Frontal cortex (tissue), 4 donors: ENCODE measurements around the gene AGAP5. TPM values are rescaled to one million over a fixed set of nuclear protein-coding genes. Genes with fewer than 3 reads are reported as not detected.
"Not testable (repeated sequence)": the region's sequence is repeated elsewhere in the genome, so short reads cannot be mapped to it uniquely, and the experiment has no call there.

Experiments used
- DNase-seq, 2 donors: peaks; one replicate each; pipeline ENCODE4 v3.0.0; 2012; ENCODE audit warnings: low spot score in 2 of 2
- FAIRE-seq: peaks from 2 replicates; lab custom pipeline; 2012; peaks lifted over from hg19 to GRCh38; lab: Jason Lieb, UNC
- total RNA-seq: library from RNA; depleted of rRNA; stranded (reverse); fragments of >200 nt; gene quantifications from one replicate; pipeline ENCODE4 v1.2.3, GENCODE V29; 2014
- donor health status: control.
- donor health status: control.
- donor health status: control.

The AGAP5 gene
- total RNA-seq, 1 donor from 2014 or later: 12.2 TPM

DNA sequence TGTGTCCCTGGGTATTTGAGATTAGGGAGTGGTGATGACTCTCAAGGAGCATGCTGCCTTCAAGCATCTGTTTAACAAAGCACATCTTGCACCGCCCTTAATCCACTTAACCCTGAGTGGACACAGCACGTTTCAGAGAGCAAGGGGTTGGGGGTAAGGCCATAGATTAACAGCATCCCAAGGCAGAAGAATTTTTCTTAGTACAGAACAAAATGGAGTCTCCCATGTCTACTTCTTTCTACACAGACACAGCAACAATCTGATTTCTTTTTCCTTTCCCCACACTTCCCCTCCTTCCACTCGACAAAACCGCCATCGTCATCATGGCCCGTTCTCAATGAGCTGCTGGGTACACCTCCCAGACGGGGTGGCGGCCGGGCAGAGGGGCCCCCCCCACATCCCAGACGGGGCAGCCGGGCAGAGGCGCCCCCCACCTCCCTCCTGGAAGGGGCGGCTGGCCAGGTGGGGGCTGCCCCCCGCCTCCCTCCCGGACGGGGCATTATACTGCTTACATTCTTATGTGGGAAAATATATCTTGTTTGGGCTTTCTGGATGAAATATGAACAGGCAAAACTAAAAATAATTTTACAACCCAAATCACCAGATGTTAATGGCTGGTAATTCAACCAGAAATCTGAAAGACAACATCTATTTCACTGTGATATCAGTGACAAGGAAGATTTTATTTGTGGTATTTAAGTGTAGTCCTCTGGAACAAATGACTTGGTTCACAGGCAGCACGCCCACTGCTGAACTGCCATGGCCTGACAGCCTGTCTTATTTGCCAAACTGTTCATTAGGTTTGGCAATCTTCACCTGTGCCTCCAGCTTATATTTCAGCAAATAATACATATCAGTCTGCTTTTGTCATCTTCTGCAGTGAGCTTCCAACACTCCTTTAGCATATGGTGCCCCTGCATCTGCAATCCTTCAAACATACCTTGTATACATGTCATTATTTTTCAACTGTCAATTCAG lies 17.6 kb upstream of the AGAP5 start:
- DNase-seq, FAIRE-seq: not testable (repeated sequence)

DNA sequence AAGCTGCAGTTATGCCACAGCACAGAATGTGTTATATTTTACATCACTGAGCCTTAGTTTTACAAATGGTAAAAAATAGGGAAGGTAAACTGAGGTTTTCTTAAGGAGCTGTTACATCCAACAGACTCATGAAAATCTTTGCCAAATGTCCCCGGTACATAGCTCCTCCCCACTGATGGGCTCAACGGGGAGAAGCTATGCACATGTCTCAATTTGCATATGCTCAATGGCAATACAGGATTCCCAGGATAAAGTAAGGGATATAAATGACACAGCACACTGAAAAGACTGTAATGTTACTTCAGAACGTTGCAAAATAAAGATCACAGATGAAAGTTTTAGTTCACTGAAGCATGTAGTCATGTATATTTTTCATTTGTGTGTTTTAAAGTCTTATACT lies 16.6 kb upstream of the AGAP5 start:
- not testable (repeated sequence) for DNase-seq, FAIRE-seq

DNA sequence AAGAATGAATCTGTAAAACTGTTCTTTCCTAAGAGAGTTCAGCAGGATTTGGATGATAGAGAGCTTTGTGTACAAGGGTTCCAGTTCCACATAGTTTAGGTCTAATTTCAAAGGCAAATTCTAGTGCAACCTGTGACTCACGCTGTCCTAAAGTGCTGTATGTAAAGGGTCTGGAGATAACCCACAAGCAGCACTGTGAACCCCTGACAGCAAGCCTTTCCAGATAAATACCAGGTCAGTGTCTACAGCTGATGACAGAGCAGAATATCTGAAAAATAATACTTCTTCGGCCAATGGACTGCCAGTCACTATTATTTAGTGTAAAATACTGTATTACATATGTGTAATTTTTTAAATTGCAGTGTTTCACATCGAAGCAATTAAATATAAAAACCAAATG lies 16.0 kb upstream of the AGAP5 start:
- FAIRE-seq, DNase-seq: not testable (repeated sequence)

DNA sequence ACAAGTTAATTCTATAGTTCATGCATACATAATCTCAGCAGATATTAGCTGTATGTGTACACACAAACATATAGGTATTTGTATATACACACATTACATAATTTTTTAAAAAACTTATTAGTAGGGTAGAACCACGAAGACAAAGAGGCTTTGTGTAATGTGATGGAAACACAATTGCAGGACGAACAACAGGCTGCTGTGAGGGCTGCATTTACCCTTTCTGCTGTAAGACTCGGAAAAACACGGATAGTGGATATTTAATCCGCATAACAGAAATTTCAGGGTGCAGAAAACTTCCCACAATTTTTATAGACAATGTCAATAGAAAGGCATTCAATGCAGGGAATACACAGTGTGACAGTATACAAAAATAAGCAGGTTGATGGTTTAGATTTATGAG lies 13.8 kb upstream of the AGAP5 start:
- DNase-seq: not testable (repeated sequence)

DNA sequence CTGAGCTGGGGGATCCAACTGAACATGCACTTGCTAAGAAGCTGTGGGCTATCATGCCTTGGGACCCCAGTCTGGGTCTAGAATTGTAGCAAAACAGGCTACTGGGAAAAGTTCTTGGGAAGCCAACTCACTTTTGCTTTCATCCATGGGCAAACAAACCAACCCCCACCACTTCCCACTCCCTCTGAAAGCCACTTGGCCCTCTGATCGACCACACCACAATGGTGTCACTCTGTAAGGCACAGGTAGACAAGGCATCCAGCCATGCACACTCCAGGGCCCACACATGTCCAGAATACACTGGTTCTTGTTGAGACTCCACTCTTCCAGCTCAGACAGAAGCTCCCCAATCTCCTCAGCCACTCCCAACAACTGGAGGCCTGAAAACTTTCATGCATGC lies 10.2 kb upstream of the AGAP5 start:
- DNase-seq, FAIRE-seq: not testable (repeated sequence)

More for the DNA sequence above, 13.8 kb upstream of the AGAP5 start:
- peak; percentile 19 for FAIRE-seq

DNA sequence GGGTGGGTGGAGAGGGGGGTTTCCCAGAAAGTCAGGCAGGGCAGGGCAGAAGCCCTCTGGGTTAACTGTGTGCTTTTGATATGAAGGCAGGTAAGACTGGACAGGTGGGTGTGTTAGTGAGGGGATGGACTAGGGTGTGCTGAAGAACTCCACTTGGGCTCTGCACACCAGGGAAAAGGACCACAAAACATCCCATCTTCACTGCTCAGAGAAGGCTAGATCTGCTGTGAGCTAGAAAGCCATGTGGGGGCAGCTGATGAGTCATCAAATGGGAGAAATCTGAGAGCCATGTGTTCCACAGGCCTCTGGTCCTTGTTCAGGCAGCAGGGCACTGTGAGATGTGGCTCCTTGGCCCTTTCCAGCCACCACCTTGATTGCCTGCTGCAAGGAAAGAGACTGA lies 9.7 kb upstream of the AGAP5 start:
- not testable (repeated sequence) for FAIRE-seq, DNase-seq

DNA sequence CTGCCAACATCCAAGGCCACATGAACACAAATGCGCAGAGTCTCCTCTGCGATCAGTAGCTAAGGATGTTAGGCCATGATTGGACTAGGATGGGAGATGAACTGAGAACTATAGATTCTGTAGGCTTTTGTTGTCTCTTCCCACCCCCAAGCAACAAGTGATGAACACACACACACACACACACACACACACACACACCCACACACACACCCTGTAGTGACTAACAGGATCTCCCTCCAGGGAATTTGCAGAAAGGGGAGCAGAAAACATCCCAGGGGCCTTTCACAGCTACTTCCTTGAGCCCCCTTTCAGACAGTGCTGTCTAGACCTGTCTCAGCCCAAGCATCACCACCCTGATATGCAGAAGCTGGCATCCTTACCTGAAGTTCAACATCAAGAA lies 8.6 kb upstream of the AGAP5 start:
- not testable (repeated sequence) for FAIRE-seq, DNase-seq

DNA sequence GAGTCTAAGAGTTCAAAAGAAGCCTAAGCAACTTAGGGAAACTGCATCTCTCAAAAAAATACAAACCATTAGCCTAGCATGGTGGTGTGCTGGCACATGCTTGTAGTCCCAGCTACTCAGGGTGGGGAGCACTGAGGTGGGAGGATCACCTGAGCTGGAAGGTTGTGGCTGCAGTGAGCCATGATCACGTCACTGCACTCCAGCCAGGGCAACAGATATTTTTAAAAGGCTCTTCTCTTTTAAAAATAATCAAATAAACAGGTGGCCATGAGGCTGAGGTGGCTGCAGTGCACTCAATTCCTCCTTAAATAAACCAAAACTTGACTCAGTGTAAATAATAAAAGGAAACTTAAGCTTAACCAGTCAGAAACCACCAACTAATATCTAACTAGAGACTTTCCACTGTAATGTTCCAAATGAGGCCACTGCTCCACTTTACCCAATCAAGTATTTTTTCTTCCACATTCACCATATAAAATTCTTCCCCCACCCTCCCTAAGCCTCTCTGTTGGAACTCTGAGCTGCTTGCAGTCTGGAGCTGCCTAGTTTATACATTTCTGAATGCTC lies 7.7 kb upstream of the AGAP5 start:
- not testable (repeated sequence) for DNase-seq, FAIRE-seq

DNA sequence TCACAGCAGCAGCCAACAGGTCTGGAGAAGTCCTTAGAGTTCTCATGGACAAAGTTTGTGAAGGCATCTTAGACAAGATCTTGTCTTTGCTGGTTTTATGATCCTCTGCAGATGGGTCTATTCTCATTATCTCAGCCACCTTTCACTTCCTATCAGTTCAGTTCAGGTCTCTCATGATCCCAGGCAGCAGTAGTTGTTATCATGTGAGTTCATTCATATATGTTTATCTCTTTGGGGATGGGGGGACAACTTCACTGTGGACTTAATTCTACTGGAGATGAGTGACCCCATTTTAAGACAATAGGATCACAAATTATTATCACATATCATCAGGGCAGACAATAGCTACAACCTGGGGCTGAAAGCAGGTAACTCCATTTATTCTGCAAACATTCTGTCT lies 6.0 kb upstream of the AGAP5 start:
- not testable (repeated sequence) for FAIRE-seq, DNase-seq

DNA sequence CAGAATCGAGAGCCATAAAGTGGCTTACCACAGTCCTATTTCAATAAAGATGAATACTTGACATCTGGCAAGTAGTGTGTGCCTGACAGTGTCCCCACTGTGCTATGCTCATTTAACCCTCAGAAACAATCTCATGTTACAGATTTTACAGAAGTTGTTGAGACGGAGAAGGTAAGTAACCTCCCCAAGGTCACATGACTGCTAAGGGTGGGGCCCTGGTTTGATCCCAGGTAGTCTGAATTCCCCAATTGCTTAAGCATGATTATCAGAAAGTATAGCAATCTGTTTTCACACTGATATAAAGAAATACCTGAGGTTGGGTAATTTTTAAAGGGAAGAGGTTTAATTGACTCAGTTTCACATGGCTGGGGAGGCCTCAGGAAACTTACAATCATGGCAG lies 910 bp upstream of the AGAP5 start:
- FAIRE-seq, DNase-seq: not testable (repeated sequence)

DNA sequence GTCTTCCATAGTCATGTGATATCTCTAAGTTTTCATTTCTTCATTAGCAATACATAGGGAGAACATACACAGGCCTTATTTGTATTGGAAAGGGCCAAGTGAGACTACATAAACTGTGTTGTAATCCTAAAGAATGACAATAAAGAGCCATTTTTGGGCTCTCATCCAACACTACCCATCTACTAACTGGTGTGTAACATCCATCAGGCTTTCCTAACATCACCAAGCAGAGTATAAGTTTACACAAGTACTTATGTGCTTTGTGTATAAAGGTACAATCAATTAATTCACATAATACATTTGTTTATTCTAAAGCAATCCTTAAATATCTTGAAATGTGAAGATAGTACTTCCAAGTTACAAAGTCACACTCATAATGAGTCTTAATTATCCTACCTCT lies 2.6 kb downstream of the AGAP5 start:
- FAIRE-seq, DNase-seq: not testable (repeated sequence)

DNA sequence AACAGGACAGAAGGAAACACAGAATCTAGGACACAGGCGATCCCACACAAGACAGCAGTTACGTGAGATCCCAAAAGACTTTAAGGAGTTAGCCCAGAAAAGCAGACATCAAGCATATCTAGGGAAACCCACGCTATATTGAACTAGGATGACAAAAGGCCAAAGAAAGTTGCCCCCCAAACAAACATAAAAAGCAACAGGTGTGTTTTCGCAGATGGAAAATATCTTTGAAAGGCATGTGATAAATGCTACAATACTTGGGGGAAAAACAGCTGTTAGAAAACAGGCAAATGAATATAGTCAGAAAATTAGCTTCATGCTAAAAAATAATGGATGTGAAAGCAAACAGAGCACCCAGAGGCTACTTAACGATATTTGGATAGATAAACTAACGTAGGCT lies 7.2 kb downstream of the AGAP5 start:
- not testable (repeated sequence) for DNase-seq, FAIRE-seq

DNA sequence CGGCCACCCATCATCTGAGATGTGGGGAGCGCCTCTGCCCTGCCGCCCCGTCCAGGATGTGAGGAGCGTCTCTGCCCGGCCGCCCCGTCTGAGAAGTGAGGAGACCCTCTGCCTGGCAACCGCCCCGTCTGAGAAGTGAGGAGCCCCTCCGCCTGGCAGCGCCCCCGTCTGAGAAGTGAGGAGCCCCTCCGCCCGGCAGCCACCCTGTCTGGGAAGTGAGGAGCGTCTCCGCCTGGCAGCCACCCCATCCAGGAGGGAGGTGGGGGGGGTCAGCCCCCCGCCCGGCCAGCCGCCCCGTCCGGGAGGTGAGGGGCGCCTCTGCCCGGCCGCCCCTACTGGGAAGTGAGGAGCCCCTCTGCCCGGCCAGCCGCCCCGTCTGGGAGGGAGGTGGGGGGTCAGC lies 8.3 kb downstream of the AGAP5 start:
- FAIRE-seq, DNase-seq: not testable (repeated sequence)

DNA sequence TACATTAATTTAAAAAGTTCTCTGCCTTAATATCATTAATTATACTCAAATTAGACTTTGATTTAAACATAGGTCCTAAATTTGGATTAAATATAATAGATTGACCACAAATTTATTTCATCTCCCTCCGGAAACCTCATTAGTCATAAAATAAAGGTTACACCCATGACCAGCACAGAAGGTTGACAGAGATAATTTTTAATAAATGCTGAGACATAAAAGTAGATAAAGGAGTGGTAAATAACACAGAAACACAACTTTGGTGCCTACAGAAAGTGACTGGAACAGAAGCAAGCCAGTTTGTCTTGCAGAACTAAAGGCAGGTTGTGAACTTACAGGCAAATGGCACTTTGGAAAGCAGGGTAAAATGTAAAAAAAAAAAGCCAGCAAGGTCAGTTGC lies 10.3 kb downstream of the AGAP5 start:
- DNase-seq, FAIRE-seq: not testable (repeated sequence)

DNA sequence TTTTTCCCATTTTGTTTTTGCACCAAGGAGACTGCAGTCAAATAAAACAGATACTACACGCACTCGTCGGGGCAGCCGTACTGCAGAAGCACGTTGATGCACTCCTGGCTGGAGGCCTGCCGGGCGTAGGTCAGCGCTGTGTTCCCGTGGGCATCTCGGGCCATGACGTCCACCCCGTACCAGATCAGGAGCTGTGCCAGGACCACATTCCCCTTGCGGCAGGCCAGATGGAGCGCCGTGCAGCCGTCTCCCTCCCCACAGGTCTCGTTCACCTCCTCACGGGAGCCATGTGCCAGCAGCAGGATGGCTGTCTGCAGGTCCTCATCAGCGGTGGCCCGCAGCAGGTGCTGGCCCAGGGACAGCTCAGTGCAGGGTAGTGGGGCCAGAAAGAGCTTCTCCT lies 23.4 kb downstream of the AGAP5 start:
- not testable (repeated sequence) for DNase-seq, FAIRE-seq

DNA sequence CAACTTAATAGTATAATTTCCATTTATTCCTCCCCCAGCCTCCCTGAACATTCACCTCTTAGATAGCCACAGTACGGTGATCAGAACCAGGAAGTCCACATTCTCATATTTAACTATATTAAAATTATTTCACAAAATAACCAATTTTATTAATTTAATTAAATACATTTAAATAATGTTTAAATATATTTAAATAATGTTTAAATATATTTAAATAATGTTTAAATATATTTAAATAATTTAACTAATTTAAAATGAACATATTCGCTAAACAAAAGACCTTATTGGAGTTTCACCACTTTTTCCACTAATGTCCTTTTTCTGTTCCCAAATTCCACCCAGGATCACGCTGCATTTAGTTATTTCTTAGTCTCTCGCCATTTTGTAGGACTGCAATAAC lies 29.5 kb downstream of the AGAP5 start:
- FAIRE-seq, DNase-seq: not testable (repeated sequence)

DNA sequence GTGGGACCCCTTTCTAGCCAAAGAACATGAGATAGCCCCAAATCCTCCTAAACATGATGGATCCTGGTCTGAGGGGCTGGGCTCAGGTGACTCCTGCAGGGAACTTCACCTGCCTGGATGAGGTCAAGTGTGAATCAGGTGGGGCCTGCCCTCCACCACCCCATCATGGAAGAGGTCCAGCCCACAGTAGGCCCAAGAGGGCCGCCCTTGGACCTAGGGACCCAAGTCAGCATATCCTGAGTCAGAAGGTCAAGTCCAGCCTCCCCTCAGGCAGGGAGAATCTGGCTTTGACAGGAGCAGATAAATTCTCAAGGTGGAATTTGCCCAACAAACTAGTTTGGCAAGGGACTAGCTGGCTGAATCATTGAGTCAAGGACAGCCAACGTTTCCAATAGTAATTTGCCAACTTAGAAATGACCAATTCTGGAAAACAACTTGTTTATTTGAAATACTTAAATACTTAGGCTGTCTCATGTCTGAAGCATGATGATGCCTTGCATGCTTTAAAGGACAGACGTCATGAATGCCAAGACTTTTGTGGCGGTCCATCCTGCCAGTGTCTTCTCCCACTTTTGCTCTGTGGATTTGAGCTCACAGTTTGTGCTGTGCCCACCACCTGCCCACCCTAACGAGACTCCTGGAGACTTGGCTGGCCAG lies 31.6 kb downstream of the AGAP5 start:
- FAIRE-seq, DNase-seq: not testable (repeated sequence)

DNA sequence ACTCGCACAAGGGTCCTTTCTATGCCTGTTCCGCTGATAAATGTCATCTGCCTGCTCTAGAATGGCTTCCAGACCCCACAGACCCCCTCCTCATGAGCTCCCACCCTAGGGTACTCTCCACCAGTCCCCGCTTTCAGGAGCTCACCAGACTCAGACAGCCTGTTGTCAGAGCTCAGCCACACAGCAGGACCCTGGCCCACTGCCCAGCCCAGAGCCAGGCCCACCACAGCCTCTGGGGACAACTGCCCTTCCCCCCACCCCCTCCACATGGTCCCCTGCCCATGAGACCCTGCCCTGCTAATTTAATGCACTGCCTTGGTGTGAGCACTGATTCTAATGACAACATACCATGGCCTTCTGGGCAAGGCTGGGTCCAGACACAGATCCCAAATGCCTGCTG lies 32.3 kb downstream of the AGAP5 start:
- not testable (repeated sequence) for DNase-seq, FAIRE-seq

DNA sequence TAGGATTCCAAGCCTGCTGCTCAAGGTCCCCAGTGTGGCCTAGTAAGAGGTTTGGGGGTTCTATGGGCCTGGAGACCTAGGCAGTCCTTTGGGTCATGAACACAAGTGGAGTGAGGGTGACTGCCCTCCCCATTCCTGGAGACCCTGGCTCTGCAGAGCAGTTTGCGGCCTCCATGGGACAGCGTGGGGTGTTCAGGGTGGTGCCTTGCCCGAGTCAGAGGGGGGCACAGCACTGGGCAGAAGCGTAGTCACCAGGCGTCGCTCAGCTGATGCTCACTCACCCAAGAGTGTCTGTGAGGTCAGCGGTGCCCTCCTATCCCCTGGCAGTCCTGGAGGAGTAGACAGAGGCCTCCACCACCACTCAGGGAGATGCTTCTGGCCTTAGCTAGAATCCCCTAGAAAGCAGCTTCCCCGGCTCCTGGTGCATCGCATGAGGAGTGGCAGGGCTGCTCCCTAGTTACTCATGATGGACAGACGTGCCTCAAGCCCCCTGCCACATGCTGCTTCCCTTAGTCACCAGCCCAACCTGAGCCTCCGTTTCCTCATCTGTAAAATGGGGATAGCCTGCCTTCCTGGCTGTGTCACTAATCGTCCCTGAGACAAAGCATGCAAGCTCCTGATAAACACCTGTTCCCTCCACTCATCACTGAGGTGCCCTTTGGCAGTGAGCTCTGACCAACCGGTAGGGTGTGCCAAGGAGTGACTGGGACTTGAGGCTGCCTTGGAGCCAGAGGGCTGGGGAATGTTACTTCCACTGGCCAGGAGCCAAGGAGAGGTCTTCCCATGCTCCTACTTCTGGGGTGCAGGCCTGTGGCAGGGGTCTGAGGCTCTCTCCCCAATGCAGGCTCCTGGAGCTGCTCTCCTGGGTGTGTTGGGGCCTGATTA lies 33.5 kb downstream of the AGAP5 start:
- FAIRE-seq, DNase-seq: not testable (repeated sequence)
